GM23338 (cell line): ENCODE measurements around the gene TNFRSF6B. TPM values are rescaled to one million over a fixed set of nuclear protein-coding genes. Genes with fewer than 3 reads are reported as not detected.
"Not testable (repeated sequence)": the region's sequence is repeated elsewhere in the genome, so short reads cannot be mapped to it uniquely, and the experiment has no call there.

Experiments
- ATAC-seq: fragments of 200-7000 bp; cut with Tn5 transposase; 3 replicates; pipeline ENCODE4 v1.9.1; 2020
- DNase-seq: peaks from one replicate; pipeline ENCODE4 v3.0.0-alpha.2; 2015; ENCODE audit warnings: low spot score
- H2AFZ ChIP-seq: fragments of 200-600 bp; sonication (generic); 2 replicates; pipeline ENCODE4 v1.8.0; 2016; ENCODE audit warnings: antibody characterized with exemption, mild to moderate bottlenecking, moderate library complexity
- H3F3A ChIP-seq: fragments of 200-600 bp; sonication (generic); replicated peaks from 2 replicates; pipeline ENCODE4 v1.8.0; 2017; ENCODE audit warnings: antibody characterized with exemption, mixed run types, low read depth
- H3K27ac ChIP-seq: fragments of 200-600 bp; sonication (generic); 2 replicates; pipeline ENCODE4 v1.6.1; 2016; ENCODE audit warnings: low read depth
- H3K27me3 ChIP-seq: fragments of 200-600 bp; sonication (generic); 2 replicates; pipeline ENCODE4 v1.8.0; 2016; ENCODE audit warnings: mild to moderate bottlenecking, mixed run types, moderate library complexity; ENCODE audit not compliant: insufficient read depth
- H3K36me3 ChIP-seq: fragments of 200-600 bp; sonication (generic); 2 replicates; pipeline ENCODE4 v1.8.0; 2016; ENCODE audit warnings: mild to moderate bottlenecking; ENCODE audit not compliant: insufficient read depth
- H3K4me1 ChIP-seq: fragments of 200-600 bp; sonication (generic); 2 replicates; pipeline ENCODE4 v1.8.0; 2016; ENCODE audit warnings: mild to moderate bottlenecking, moderate library complexity; ENCODE audit not compliant: insufficient read depth
- H3K4me2 ChIP-seq: fragments of 200-600 bp; sonication (generic); 2 replicates; pipeline ENCODE4 v1.7.1; 2017; ENCODE audit warnings: mixed run types
- H3K4me3 ChIP-seq: fragments of 200-600 bp; sonication (generic); 2 replicates; pipeline ENCODE4 v1.6.1; 2016; ENCODE audit warnings: mixed run types
- H3K79me2 ChIP-seq: fragments of 200-600 bp; sonication (generic); replicated peaks from 2 replicates; pipeline ENCODE4 v1.8.0; 2017; ENCODE audit warnings: mild to moderate bottlenecking; ENCODE audit not compliant: insufficient read depth
- H3K9me2 ChIP-seq: fragments of 200-600 bp; sonication (generic); 2 replicates; pipeline ENCODE4 v1.8.0; 2017; ENCODE audit not compliant: insufficient read depth
- H4K20me1 ChIP-seq: fragments of 200-600 bp; sonication (generic); replicated peaks from 2 replicates; pipeline ENCODE4 v1.8.0; 2017; ENCODE audit warnings: mild to moderate bottlenecking; ENCODE audit not compliant: insufficient read depth
- H3K27ac Mint-ChIP-seq: 2 replicates; pipeline ENCODE4 v1.8.0; 2020; ENCODE audit warnings: inconsistent platforms, mild to moderate bottlenecking, moderate library complexity, mixed read lengths
- H3K27me3 Mint-ChIP-seq: 3 replicates; pipeline ENCODE4 v1.8.0; 2022; ENCODE audit warnings: low read depth, mild to moderate bottlenecking, moderate library complexity, mixed read lengths, inconsistent platforms; ENCODE audit not compliant: insufficient read depth, poor library complexity
- H3K36me3 Mint-ChIP-seq: 3 replicates; pipeline ENCODE4 v1.8.0; 2021; ENCODE audit warnings: low read depth, mild to moderate bottlenecking, inconsistent platforms, moderate library complexity, mixed read lengths
- H3K4me1 Mint-ChIP-seq: 3 replicates; pipeline ENCODE4 v1.8.0; 2020; ENCODE audit warnings: mild to moderate bottlenecking, inconsistent platforms, mixed read lengths
- H3K4me3 Mint-ChIP-seq: 3 replicates; pipeline ENCODE4 v1.8.0; 2021; ENCODE audit warnings: moderate library complexity, mild to moderate bottlenecking, inconsistent platforms, mixed read lengths
- H3K9me3 Mint-ChIP-seq: 3 replicates; pipeline ENCODE4 v1.8.0; 2020; ENCODE audit warnings: moderate library complexity, mild to moderate bottlenecking, inconsistent platforms, mixed read lengths
- CREB1 ChIP-seq: fragments of 250-450 bp; sonication (Bioruptor Pico); IDR thresholded peaks from 2 replicates; pipeline ENCODE4 v1.5.0; 2020; ENCODE audit warnings: low read depth, mild to moderate bottlenecking, moderate library complexity
- CTCF ChIP-seq, 2 experiments: fragments of 200-600 bp in 1 of 2; sonication (generic) in 1 of 2; conservative IDR thresholded peaks; 2 replicates each; pipeline versions ENCODE4 v1.5.1 to v1.6.1; 2016 to 2017; ENCODE audit warnings: antibody characterized with exemption in 2 of 2, low read depth in 2 of 2, mild to moderate bottlenecking in 2 of 2, moderate library complexity in 1 of 2
- EZH2phosphoT487 ChIP-seq: fragments of 200-600 bp; sonication (generic); IDR thresholded peaks from one replicate; pipeline ENCODE4 v1.8.1; 2018; ENCODE audit warnings: antibody characterized with exemption; ENCODE audit not compliant: unreplicated experiment
- NANOG ChIP-seq: IDR thresholded peaks from 2 replicates; pipeline ENCODE4 v1.6.1; 2016; ENCODE audit warnings: antibody characterized with exemption, borderline replicate concordance
- REST ChIP-seq: IDR thresholded peaks from one replicate; pipeline ENCODE4 v1.6.1; 2018; ENCODE audit warnings: antibody characterized with exemption; ENCODE audit not compliant: unreplicated experiment
- polyA plus RNA-seq: library from polyadenylated mRNA; unstranded; fragments of >200 nt; fragmentation: Nextera tagmentation; extraction: Ambion mirVana; gene quantifications from 2 replicates; pipeline ENCODE4 v1.2.1, GENCODE V29; 2016
- total RNA-seq: library from RNA; depleted of rRNA; stranded (reverse); fragments of >200 nt; shearing (Covaris generic); gene quantifications from 2 replicates; pipeline ENCODE4 v1.2.3, GENCODE V29; 2014

Gene TNFRSF6B
- total and polyA plus RNA-seq, 2 experiments from 2014 or later = 0.28 TPM; not detected in 1

- not testable (repeated sequence) for H3K9me3 Mint-ChIP-seq, H3K4me2 ChIP-seq, H3K4me3 Mint-ChIP-seq, H3F3A ChIP-seq, H3K79me2 ChIP-seq, H2AFZ ChIP-seq, H3K4me3 ChIP-seq, H4K20me1 ChIP-seq, ATAC-seq, H3K36me3 Mint-ChIP-seq, H3K9me2 ChIP-seq, H3K27me3 ChIP-seq, H3K27ac ChIP-seq, H3K36me3 ChIP-seq, H3K27ac Mint-ChIP-seq, DNase-seq, H3K27me3 Mint-ChIP-seq
- peaks cover 13% of the 10 kb centered on the region for H3K4me1 ChIP-seq
- peaks cover 20% of the 10 kb centered on the region for H3K4me1 Mint-ChIP-seq
Observed at GRCh38 chr20:63650486-63650885, 46.0 kb upstream of the TNFRSF6B start.

- Histone ChIP-seq H3K4me2 (peak overlapping the region; percentile 83), H3K79me2 (0 out of 2 replicates have a peak, but pooled peaks cover 3% of the 10 kb centered on the region), H3K27me3 (no peaks in the 10 kb centered on the region), H3F3A (peaks cover 6% of the 10 kb centered on the region; the same call in 1 of the 2 replicates), H3K4me3 (peak overlapping the region; percentile 85), H3K4me1 (peaks cover 13% of the 10 kb centered on the region), H4K20me1 (no peaks in the 10 kb centered on the region; the same call in 1 of the 2 replicates), H3K27ac (no peak overlapping the region), H3K36me3 (no peaks in the 10 kb centered on the region), H2AFZ (0 out of 2 replicates have a peak overlapping the region, but pooled peaks have one; percentile 14), H3K9me2 (no peaks in the 10 kb centered on the region)
- Mint-ChIP-seq H3K27ac (no peak overlapping the region), H3K9me3 (no peaks in the 10 kb centered on the region), H3K36me3 (no peaks in the 10 kb centered on the region; the same call in 2 of the 3 replicates), H3K4me3 (peak overlapping the region; percentile 79), H3K4me1 (peaks cover 20% of the 10 kb centered on the region), H3K27me3 (peaks cover 9% of the 10 kb centered on the region)
- no peak for ATAC-seq
- TF ChIP-seq EZH2phosphoT487 (no peak), CTCF (conservative IDR thresholded peaks at IDR 0.05; ENCODE audit: low read depth in 2 of 2) (no peak)
- peak; percentile 31 for DNase-seq
Observed at GRCh38 chr20:63651942-63652191, 44.6 kb upstream of the TNFRSF6B start.

GRCh38 chr20:63652192-63652980 lies 44.1 kb upstream of the TNFRSF6B start:
- peaks cover 9% of the 10 kb centered on the region for H3K27me3 Mint-ChIP-seq
- peaks cover 24% of the 10 kb centered on the region for H3K4me1 Mint-ChIP-seq
- Histone ChIP-seq H3K27me3 (no peaks in the 10 kb centered on the region), H3K27ac (no peak overlapping the region), H3K9me2 (no peaks in the 10 kb centered on the region), H3K4me3 (peak overlapping the region; percentile 85), H3K4me2 (peak overlapping the region; percentile 83), H3K4me1 (peaks cover 13% of the 10 kb centered on the region), H3F3A (peaks cover 6% of the 10 kb centered on the region; the same call in 1 of the 2 replicates), H3K36me3 (no peaks in the 10 kb centered on the region), H2AFZ (0 out of 2 replicates have a peak overlapping the region, but pooled peaks have one; percentile 14), H4K20me1 (no peaks in the 10 kb centered on the region; the same call in 1 of the 2 replicates), H3K79me2 (0 out of 2 replicates have a peak, but pooled peaks cover 3% of the 10 kb centered on the region)
- DNase-seq = peak; percentile 61
- H3K4me3 Mint-ChIP-seq = peak overlapping the region; percentile 79
- peak; percentile 18 for ATAC-seq
- no peak overlapping the region for H3K27ac Mint-ChIP-seq
- H3K36me3 Mint-ChIP-seq = no peaks in the 10 kb centered on the region; the same call in 2 of the 3 replicates
- H3K9me3 Mint-ChIP-seq = no peaks in the 10 kb centered on the region
- TF ChIP-seq CREB1 (CRISPR knock-in tag) = no peak
- peak; percentile 42 for TF ChIP-seq REST
- TF ChIP-seq EZH2phosphoT487 = no peak
- no peak for TF ChIP-seq NANOG
